Gastrocnemius medialis (tissue), 4 donors: ENCODE measurements around the gene ACAP1. TPM values are rescaled to one million over a fixed set of nuclear protein-coding genes. Genes with fewer than 3 reads are reported as not detected.

Source experiments
- ATAC-seq, 2 donors: fragments of 150-250 bp; one replicate each; pipeline ENCODE4 v1.9.1; 2016
- DNase-seq, 2 donors: peaks; one replicate each; pipeline ENCODE4 v3.0.0-alpha.2; 2019
- H3K27ac ChIP-seq, 4 donors: fragments of 200-600 bp; sonication (generic); 1 replicate in 1 of 4; 2 replicates in 3 of 4; pipeline ENCODE4 v1.5.1; 2016 to 2018; ENCODE audit warnings: mild to moderate bottlenecking in 2 of 4, moderate library complexity in 1 of 4
- H3K27me3 ChIP-seq, 3 donors: fragments of 200-600 bp; sonication (generic) in 2 of 3; 1 replicate in 1 of 3; 2 replicates in 2 of 3; pipeline versions ENCODE4 v1.5.1 to v1.6.0; 2016 to 2019; ENCODE audit warnings: mild to moderate bottlenecking in 1 of 3, moderate library complexity in 1 of 3
- H3K36me3 ChIP-seq, 2 donors: fragments of 200-600 bp; sonication (generic) in 1 of 2; one replicate each; pipeline ENCODE4 v1.5.1; 2017 to 2018
- H3K4me1 ChIP-seq, 2 donors: fragments of 200-600 bp; sonication (generic) in 1 of 2; one replicate each; pipeline ENCODE4 v1.5.1; 2016 to 2017; ENCODE audit warnings: mild to moderate bottlenecking in 2 of 2
- H3K4me3 ChIP-seq, 4 donors: fragments of 200-600 bp; sonication (generic) in 3 of 4; 1 replicate in 1 of 4; 2 replicates in 3 of 4; pipeline ENCODE4 v1.5.1; 2016 to 2019; ENCODE audit warnings: mild to moderate bottlenecking in 2 of 4
- H3K9me3 ChIP-seq, 3 donors: fragments of 200-600 bp; sonication (generic) in 2 of 3; 1 replicate in 1 of 3; 2 replicates in 2 of 3; pipeline ENCODE4 v1.5.1; 2016 to 2019
- CTCF ChIP-seq, 5 experiments: fragments of 450-650 bp in 3 of 5; fragments of 200-600 bp in 2 of 5; sonication (generic) in 2 of 5; IDR thresholded peaks in 4 of 5; conservative IDR thresholded peaks in 1 of 5; 1 replicate in 4 of 5; 2 replicates in 1 of 5; pipeline ENCODE4 v1.5.1; 2016 to 2019; ENCODE audit warnings: antibody characterized with exemption in 5 of 5, mild to moderate bottlenecking in 3 of 5, moderate library complexity in 3 of 5
- POLR2A ChIP-seq, 2 donors: fragments of 450-650 bp; IDR thresholded peaks; one replicate each; pipeline ENCODE4 v1.6.1; 2017; ENCODE audit warnings: antibody characterized with exemption in 2 of 2, mild to moderate bottlenecking in 2 of 2, moderate library complexity in 2 of 2
- in situ Hi-C, 4 donors: fragments of 200-750 bp; cut with MboI; loops; one replicate each; pipeline versions ENCODE4 v1.15.0 to v1.8.0; 2017; ENCODE audit warnings: low sequenced_read_pairs in 4 of 4
- intact Hi-C: fragments of 100-400 bp; cut with DNase I; formaldehyde crosslinking; loops from one replicate; pipeline ENCODE4 v1.15.1; 2023; ENCODE audit warnings: low total_unique reads
- total RNA-seq, 4 donors: library from RNA; depleted of rRNA; stranded (reverse); fragments of >200 nt; gene quantifications; one replicate each; pipeline versions ENCODE4 v1.1.0 to v1.2.3, GENCODE V29; 2016

Gene ACAP1
- total RNA-seq, 4 donors from 2014 or later: 0.22 to 16.3 (median 1.7) TPM

GRCh38 chr17:7327056-7327455, 9.3 kb upstream of the ACAP1 start:
- in situ Hi-C loops: loop anchor here in 1 of 4 donors (25.0 kb wide), 1 partner anchor 290 kb away; the partner anchor contains the start of genes SLC16A11 and SLC16A13
- peaks cover 0 to 41% of the 10 kb centered on the region in 2 donors for H3K36me3 ChIP-seq
- TF ChIP-seq POLR2A (IDR thresholded peaks at IDR 0.05) (no peak), CTCF (IDR thresholded peaks at IDR 0.05 in 4 of 5, conservative IDR thresholded peaks at IDR 0.05 in 1 of 5) (no peak)

GRCh38 chr17:7327501-7327900, 8.8 kb upstream of the ACAP1 start:
- Histone ChIP-seq H3K4me1 (peaks cover 15 to 24% of the 10 kb centered on the region in 2 donors), H3K27me3 (no peaks in the 10 kb centered on the region), H3K9me3 (no peaks in the 10 kb centered on the region), H3K36me3 (peaks cover 0 to 36% of the 10 kb centered on the region in 2 donors), H3K27ac (no peak overlapping the region), H3K4me3 (no peak overlapping the region)
- no peak for DNase-seq
- TF ChIP-seq CTCF (IDR thresholded peaks at IDR 0.05 in 4 of 5, conservative IDR thresholded peaks at IDR 0.05 in 1 of 5): no peak
- TF ChIP-seq POLR2A (IDR thresholded peaks at IDR 0.05): no peak
- no peak for ATAC-seq
- in situ Hi-C loops: loop anchor here in 1 of 4 donors (25.0 kb wide), 1 partner anchor 290 kb away; the partner anchor contains the start of genes SLC16A11 and SLC16A13
- intact Hi-C loops: loop anchor here (5.0 kb wide), 1 partner anchor 235 kb away; the partner anchor contains the start of gene SENP3

More at GRCh38 chr17:7327056-7327455, 9.3 kb upstream of the ACAP1 start:
- H3K4me1 ChIP-seq: peaks cover 15 to 24% of the 10 kb centered on the region in 2 donors
- no peak overlapping the region for H3K4me3 ChIP-seq
- no peaks in the 10 kb centered on the region for H3K9me3 ChIP-seq
- no peak for DNase-seq
- no peaks in the 10 kb centered on the region for H3K27me3 ChIP-seq
- no peak overlapping the region for H3K27ac ChIP-seq
- intact Hi-C loops: loop anchor here (5.0 kb wide), 1 partner anchor 235 kb away; the partner anchor contains the start of gene SENP3
- no peak for ATAC-seq

GRCh38 chr17:7328009-7328408, 8.3 kb upstream of the ACAP1 start:
- ATAC-seq (no peak), DNase-seq (no peak)
- peak overlapping the region; percentile 78 to 99 (median 93) for H3K4me3 ChIP-seq
- H3K27me3 ChIP-seq: no peaks in the 10 kb centered on the region
- H3K9me3 ChIP-seq: no peaks in the 10 kb centered on the region
- peak overlapping the region; percentile 94 to 99 (median 96) for H3K27ac ChIP-seq
- H3K36me3 ChIP-seq: peaks cover 0 to 31% of the 10 kb centered on the region in 2 donors
- TF ChIP-seq CTCF (IDR thresholded peaks at IDR 0.05 in 4 of 5, conservative IDR thresholded peaks at IDR 0.05 in 1 of 5) (no peak), POLR2A (IDR thresholded peaks at IDR 0.05) (no peak)
- H3K4me1 ChIP-seq: peaks cover 15 to 24% of the 10 kb centered on the region in 2 donors
- intact Hi-C loops: loop anchor here (5.0 kb wide), 1 partner anchor 234 kb away; the partner anchor contains the start of gene SENP3
- in situ Hi-C loops: loop anchor here in 1 of 4 donors (25.0 kb wide), 1 partner anchor 291 kb away; the partner anchor contains the start of genes SLC16A11 and SLC16A13

GRCh38 chr17:7328840-7329373, 7.4 kb upstream of the ACAP1 start, which contains the start of gene NEURL4:
TSS of gene NEURL4 (minus strand) at chr17:7329335. CDS start at chr17:7329312, 23 bp downstream.
- H3K4me1 ChIP-seq: peaks cover 15 to 24% of the 10 kb centered on the region in 2 donors
- peak within 1 kb of the TSS; percentile 78 to 99 (median 93) for H3K4me3 ChIP-seq
- TF ChIP-seq POLR2A (IDR thresholded peaks at IDR 0.05): no peak
- TF ChIP-seq CTCF (IDR thresholded peaks at IDR 0.05 in 4 of 5, conservative IDR thresholded peaks at IDR 0.05 in 1 of 5): no peak
- ATAC-seq (peak; percentile 14 to 21), DNase-seq (no peak)
- peak within 1 kb of the TSS; percentile 94 to 99 (median 96) for H3K27ac ChIP-seq
- intact Hi-C loops (loop anchor here (1.0 to 5.0 kb wide), 3 partner anchors 21 to 233 kb away; partner anchors contain the start of genes EIF5A and SENP3), in situ Hi-C loops (loop anchor here in 1 of 4 donors (25.0 kb wide), 1 partner anchor 292 kb away; the partner anchor contains the start of genes SLC16A11 and SLC16A13)
- H3K36me3 ChIP-seq: peaks cover 0 to 22% of the 10 kb centered on the region in 2 donors
- no peaks in the 10 kb centered on the region for H3K27me3 ChIP-seq
- H3K9me3 ChIP-seq: no peaks in the 10 kb centered on the region
